HG03521 (cell line): Measurements from ENCODE around the gene SLAMF7.

Experiments
- ATAC-seq: cut with Tn5 transposase; IDR thresholded peaks from one replicate; pipeline ENCODE4 v1.9.1; 2021; ENCODE audit warnings: mild to moderate bottlenecking, moderate library complexity; ENCODE audit not compliant: unreplicated experiment

SLAMF7 gene

DNA sequence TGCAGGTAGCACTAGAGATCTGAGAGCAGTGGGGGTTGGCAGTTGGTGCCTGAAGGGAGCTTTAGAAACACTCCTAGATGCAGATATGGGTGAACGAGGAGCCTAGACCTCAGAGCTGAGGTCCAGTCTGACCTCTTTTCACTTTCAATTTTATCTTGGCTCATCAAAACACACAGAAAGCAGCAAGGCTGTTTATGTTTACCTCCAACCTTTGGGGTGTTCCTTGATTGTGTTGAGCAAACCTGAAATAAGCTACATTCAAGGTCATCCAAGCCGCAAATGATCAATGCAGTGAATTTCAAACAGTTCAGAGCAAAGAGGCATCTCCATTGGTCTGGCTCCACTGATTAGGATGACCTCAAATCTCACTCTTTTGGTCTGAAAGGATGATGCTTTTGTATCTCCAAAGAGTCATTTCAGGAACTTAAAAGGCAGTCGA lies 58.2 kb downstream of the SLAMF7 start:
- no peak for ATAC-seq

DNA sequence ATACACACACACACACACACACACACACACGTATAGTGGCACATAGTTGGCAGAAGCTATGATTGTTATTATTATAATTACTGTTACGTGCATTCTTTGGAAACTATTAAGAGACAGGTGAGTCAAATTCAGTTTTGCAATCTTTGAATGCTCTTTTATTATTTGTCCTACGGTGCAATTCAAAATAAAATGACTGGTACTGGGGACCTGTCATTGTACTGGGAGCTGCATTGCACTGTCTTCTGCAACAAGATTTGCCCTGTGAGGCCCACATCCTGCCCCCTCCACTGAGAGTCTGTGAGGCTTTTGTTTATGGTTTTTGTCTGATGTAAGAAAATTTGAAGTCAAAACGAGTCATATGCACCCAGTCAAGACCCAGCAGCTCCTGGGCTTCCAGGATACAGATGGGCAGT lies 58.8 kb downstream of the SLAMF7 start:
- ATAC-seq: no peak

DNA sequence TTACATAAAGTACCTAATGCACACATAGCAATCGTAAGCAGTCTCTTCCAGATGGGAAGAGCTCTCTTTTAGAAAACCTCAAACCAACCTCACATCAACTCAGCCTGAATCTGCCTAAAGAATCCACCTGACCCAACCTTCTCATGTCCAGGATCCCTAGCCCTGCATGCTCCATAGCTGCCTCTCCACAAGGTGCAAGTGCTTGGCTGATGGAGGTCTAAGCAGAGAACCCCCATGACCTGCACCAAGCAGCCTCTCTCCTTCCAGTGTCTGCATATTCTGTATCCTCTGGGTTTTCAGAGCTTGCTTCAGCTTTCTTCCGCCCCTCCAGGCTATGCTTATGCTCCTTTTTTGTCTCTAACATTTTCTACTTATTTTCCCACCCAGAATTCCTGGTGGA lies 59.4 kb downstream of the SLAMF7 start:
- ATAC-seq: no peak

DNA sequence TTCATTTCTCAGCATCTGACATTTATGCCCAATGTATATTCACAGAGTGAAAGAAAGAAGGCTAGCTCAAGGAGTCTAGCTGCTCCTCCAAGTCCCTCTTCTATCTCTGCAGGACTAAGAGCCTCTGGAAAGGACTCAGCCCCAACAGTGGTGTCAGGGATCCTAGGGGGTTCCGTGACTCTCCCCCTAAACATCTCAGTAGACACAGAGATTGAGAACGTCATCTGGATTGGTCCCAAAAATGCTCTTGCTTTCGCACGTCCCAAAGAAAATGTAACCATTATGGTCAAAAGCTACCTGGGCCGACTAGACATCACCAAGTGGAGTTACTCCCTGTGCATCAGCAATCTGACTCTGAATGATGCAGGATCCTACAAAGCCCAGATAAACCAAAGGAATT lies 60.6 kb downstream of the SLAMF7 start:
- no peak for ATAC-seq

DNA sequence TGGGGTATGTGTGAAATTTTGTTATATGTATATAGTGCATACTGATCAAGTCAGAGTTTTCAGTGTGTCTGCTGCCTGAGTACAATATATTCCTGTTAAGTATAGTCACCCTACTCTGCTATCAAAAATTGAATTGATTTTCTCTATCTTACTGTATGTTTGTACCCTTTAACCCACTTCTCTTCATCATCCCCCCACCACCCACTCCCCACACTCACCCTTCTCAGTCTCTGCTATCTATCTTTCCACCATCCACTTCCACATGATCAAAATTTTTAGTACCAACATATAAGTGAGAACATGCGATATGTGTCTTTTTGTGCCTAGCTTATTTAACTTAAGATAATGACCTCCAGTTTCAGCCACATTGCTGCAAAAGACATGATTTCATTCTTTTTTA lies 61.1 kb downstream of the SLAMF7 start:
- ATAC-seq: no peak

DNA sequence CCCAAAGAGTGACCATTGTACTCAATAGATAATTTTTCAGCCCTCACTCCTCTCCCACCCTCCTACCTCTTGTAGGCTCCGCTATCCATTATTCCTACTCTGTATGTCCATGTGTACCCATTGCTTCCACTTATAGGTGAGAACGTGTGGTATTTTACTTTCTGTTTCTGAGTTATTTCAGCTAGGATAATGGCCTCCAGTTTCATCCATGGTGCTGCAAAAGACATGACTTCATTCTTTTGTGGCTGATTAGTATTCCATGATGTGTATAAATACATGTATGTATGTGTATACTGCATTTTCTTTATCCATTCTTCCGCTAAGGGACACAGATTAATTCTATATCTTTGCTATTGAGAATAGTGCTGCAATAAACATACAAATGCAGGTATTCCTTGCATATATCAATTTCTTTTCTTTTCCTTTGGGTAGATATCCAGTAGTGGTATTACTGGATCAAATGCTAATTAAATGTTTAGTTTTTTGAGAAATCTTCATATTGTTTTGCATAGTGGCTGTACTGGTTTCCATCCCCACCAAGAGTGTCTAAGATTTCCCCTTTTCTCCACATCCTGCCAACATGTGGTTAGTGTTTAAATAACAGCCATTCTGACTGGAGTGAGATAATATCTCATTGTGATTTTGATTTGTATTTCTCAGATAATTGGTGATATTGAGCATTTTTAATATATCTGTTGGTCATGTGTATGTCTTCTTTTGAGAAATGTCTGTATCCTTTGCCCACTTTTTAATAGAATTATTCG lies 61.8 kb downstream of the SLAMF7 start:
- ATAC-seq: no peak

DNA sequence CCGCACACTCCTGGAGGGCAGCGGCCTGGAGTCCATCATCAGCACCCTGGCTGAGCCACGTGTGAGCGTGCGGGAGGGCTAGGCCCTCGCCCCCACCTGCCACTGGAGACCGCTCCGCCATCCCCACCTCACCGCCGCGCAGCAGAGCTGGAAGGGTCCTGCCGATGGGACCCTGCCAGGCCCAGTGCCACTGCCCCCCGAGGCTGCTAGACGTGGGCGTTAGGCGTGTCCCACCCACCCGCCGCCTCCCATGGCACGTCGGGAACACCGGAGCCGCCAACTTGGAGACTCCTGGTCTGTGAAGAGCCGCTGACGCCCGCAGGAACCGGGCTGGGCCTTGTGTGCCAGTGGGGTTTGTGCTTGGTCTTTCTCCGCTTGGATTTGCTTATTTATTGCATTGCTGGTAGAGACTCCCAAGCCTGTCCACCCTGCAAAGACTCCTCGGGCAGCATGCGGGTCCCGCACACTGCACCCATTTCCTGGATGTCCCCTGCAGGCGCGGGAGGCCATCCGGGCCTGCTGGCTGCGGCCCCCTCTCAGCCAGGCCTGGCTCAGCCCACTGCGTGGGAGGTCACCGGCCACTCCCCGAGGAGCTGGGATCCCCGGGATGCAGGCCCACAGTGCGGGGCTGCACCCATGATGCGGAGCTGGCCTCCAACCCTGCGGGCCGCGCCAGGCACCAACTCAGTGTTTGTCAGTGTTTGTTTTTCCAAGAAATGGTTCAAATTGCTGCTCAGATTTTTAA lies 63.0 kb downstream of the SLAMF7 start:
- ATAC-seq: no peak
